Kidney epithelial cell (primary cell): ENCODE measurements around the gene THSD7A. TPM values are rescaled to one million over a fixed set of nuclear protein-coding genes. Genes with fewer than 3 reads are reported as not detected.

Source experiments
- DNase-seq: peaks from one replicate; pipeline ENCODE4 v3.0.0-alpha.2; 2010; ENCODE audit warnings: low read depth
- H3K27me3 ChIP-seq: 2 replicates; pipeline ENCODE4 v1.6.0; 2011; ENCODE audit warnings: low read length; ENCODE audit not compliant: control insufficient read depth, insufficient read depth
- H3K36me3 ChIP-seq: 2 replicates; pipeline ENCODE4 v1.5.1; 2011; ENCODE audit warnings: low read length; ENCODE audit not compliant: control insufficient read depth, insufficient read depth
- H3K4me3 ChIP-seq: 2 replicates; pipeline ENCODE4 v1.5.1; 2011; ENCODE audit warnings: low read depth, mild to moderate bottlenecking, control low read depth, low read length
- CTCF ChIP-seq: IDR thresholded peaks from 2 replicates; pipeline ENCODE4 v1.5.1; 2011; ENCODE audit warnings: mild to moderate bottlenecking, moderate library complexity, low read length, control low read depth, inconsistent platforms; ENCODE audit not compliant: insufficient read depth, poor library complexity, severe bottlenecking
- total RNA-seq: library from RNA; depleted of rRNA; stranded (reverse); fragments of >200 nt; gene quantifications from 2 replicates; pipeline ENCODE4 v1.2.3, GENCODE V29; 2015

Gene THSD7A
- total RNA-seq, 1 donor from 2014 or later: 27.3 TPM

DNA sequence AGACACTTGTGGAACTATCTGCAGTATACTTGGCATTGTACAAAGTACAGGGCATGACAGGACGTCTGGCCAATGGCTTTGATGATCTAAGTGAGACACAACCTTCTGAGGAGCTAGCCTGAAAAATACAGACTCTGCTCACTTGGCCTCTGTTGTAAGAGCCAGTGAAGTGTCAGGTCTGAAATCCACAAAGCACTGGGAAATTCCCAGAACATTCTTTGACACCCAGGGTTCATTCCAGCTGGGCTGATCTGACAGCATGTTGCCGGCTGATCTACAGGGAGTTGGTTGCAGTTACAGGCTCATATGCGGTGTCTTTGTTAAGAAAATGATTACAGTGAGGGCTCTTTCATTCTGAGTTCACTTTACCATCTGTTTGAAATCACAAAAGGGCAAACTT lies 503.7 kb downstream of the THSD7A start:
- DNase-seq: no peak
- no peak overlapping the region for H3K4me3 ChIP-seq
- no peak for TF ChIP-seq CTCF
- H3K27me3 ChIP-seq: no peaks in the 10 kb centered on the region
- no peaks in the 10 kb centered on the region for H3K36me3 ChIP-seq

DNA sequence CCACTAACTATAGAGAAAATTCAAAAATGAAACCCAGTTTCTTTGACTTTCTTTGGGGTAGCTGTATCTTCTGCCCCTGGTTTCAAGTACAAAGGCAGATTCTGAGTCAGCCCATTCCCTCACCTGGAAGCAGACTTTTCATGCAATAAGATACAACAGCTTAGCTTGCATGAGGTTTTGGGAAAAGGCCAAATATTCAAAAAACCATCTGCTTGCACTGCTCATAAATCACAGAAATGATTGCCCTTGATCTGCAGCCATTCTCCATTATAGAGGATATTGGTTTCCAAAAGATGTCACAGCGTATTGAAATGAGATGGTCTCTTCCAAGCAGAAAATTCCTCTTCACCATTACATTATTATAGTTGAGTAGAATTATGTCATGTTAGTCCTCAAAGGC lies 504.4 kb downstream of the THSD7A start:
- no peak for TF ChIP-seq CTCF
- DNase-seq: no peak
- H3K27me3 ChIP-seq: no peaks in the 10 kb centered on the region
- no peak overlapping the region for H3K4me3 ChIP-seq
- H3K36me3 ChIP-seq: no peaks in the 10 kb centered on the region
